ENCODE measurements around the gene SLC48A1. TPM values are rescaled to one million over a fixed set of nuclear protein-coding genes. Genes with fewer than 3 reads are reported as not detected.

The SLC48A1 gene
- total RNA-seq, 2 experiments from 2014 or later: 4.5 to 5.8 TPM

GRCh38 chr12:47735649-47736048 lies 37.4 kb upstream of the SLC48A1 start:
- H3K9me3 ChIP-seq (ENCODE audit: control insufficient read depth in 1 of 2, insufficient read depth in 1 of 2, low read length in 2 of 2): no peaks in the 10 kb centered on the region
- no peaks in the 10 kb centered on the region for H3K9me3 Mint-ChIP-seq
- H3K36me3 ChIP-seq (ENCODE audit: insufficient read depth, low read length): no peaks in the 10 kb centered on the region
- H3K27me3 ChIP-seq (ENCODE audit: control insufficient read depth in 1 of 2, insufficient read depth in 2 of 2, low read length in 2 of 2): no peaks in the 10 kb centered on the region
- ATAC-seq (ENCODE audit: poor library complexity): no peak
- H3K27me3 Mint-ChIP-seq: no peaks in the 10 kb centered on the region
- H3K36me3 Mint-ChIP-seq (ENCODE audit: low read depth): no peaks in the 10 kb centered on the region
- peaks cover 19% of the 10 kb centered on the region for H3K4me1 ChIP-seq (ENCODE audit: insufficient read depth, low read length)
- CTCF ChIA-PET: interaction anchor here (1.3 kb wide), 1 partner anchor 20 kb away, joined by 3 read pairs; no protein-coding TSS in a partner anchor
- peaks cover 16% of the 10 kb centered on the region for H3K4me1 Mint-ChIP-seq (ENCODE audit: low read depth)
- POLR2A ChIA-PET: no interaction called here
- intact Hi-C loops (cut with DNase I, micrococcal nuclease): no loop called here
- H3K4me3 ChIP-seq (ENCODE audit: low read length): no peak overlapping the region
- H3K4me3 Mint-ChIP-seq: no peak overlapping the region
- no peak overlapping the region for H3K27ac ChIP-seq (ENCODE audit: low read depth in 1 of 2, low read length in 2 of 2)
- no peak for DNase-seq
- TF ChIP-seq CTCF (IDR thresholded peaks at IDR 0.05): no peak
- no peak overlapping the region for H3K27ac Mint-ChIP-seq

GRCh38 chr12:47736216-47736615 lies 36.8 kb upstream of the SLC48A1 start:
- Histone ChIP-seq H3K27me3 (ENCODE audit: control insufficient read depth in 1 of 2, insufficient read depth in 2 of 2, low read length in 2 of 2) (no peaks in the 10 kb centered on the region), H3K4me1 (ENCODE audit: insufficient read depth, low read length) (peaks cover 25% of the 10 kb centered on the region), H3K27ac (ENCODE audit: low read depth in 1 of 2, low read length in 2 of 2) (no peak overlapping the region), H3K36me3 (ENCODE audit: insufficient read depth, low read length) (no peaks in the 10 kb centered on the region), H3K9me3 (ENCODE audit: control insufficient read depth in 1 of 2, insufficient read depth in 1 of 2, low read length in 2 of 2) (no peaks in the 10 kb centered on the region), H3K4me3 (ENCODE audit: low read length) (no peak overlapping the region)
- H3K27ac Mint-ChIP-seq: no peak overlapping the region
- peaks cover 22% of the 10 kb centered on the region for H3K4me1 Mint-ChIP-seq (ENCODE audit: low read depth)
- H3K9me3 Mint-ChIP-seq: no peaks in the 10 kb centered on the region
- intact Hi-C loops (cut with DNase I, micrococcal nuclease): no loop called here
- POLR2A ChIA-PET: no interaction called here
- no peak for TF ChIP-seq CTCF (IDR thresholded peaks at IDR 0.05)
- H3K36me3 Mint-ChIP-seq (ENCODE audit: low read depth): no peaks in the 10 kb centered on the region
- no peak for ATAC-seq (ENCODE audit: poor library complexity)
- H3K27me3 Mint-ChIP-seq: no peaks in the 10 kb centered on the region
- H3K4me3 Mint-ChIP-seq: no peak overlapping the region
- no peak for DNase-seq
- CTCF ChIA-PET: interaction anchor here (1.3 kb wide), 1 partner anchor 21 kb away, joined by 3 read pairs; no protein-coding TSS in a partner anchor

GRCh38 chr12:47736877-47737676 lies 36.0 kb upstream of the SLC48A1 start:
- no peak overlapping the region for H3K4me3 Mint-ChIP-seq
- H3K27ac ChIP-seq (ENCODE audit: low read depth in 1 of 2, low read length in 2 of 2): no peak overlapping the region
- H3K9me3 ChIP-seq (ENCODE audit: control insufficient read depth in 1 of 2, insufficient read depth in 1 of 2, low read length in 2 of 2): no peaks in the 10 kb centered on the region
- ChIA-PET POLR2A (no interaction called here), CTCF (interaction anchor here (1.3 kb wide), 1 partner anchor 22 kb away, joined by 3 read pairs; no protein-coding TSS in a partner anchor)
- H3K4me1 Mint-ChIP-seq (ENCODE audit: low read depth): peaks cover 30% of the 10 kb centered on the region
- H3K36me3 Mint-ChIP-seq (ENCODE audit: low read depth): no peaks in the 10 kb centered on the region
- no peak overlapping the region for H3K27ac Mint-ChIP-seq
- peaks cover 34% of the 10 kb centered on the region for H3K4me1 ChIP-seq (ENCODE audit: insufficient read depth, low read length)
- DNase-seq (no peak), ATAC-seq (ENCODE audit: poor library complexity) (no peak)
- TF ChIP-seq CTCF (IDR thresholded peaks at IDR 0.05): no peak
- H3K27me3 Mint-ChIP-seq: no peaks in the 10 kb centered on the region
- no peaks in the 10 kb centered on the region for H3K9me3 Mint-ChIP-seq
- intact Hi-C loops (cut with DNase I, micrococcal nuclease): no loop called here
- no peaks in the 10 kb centered on the region for H3K27me3 ChIP-seq (ENCODE audit: control insufficient read depth in 1 of 2, insufficient read depth in 2 of 2, low read length in 2 of 2)
- H3K4me3 ChIP-seq (ENCODE audit: low read length): no peak overlapping the region
- H3K36me3 ChIP-seq (ENCODE audit: insufficient read depth, low read length): no peaks in the 10 kb centered on the region
